ENCODE data around the gene FKRP. TPM values are rescaled to one million over a fixed set of nuclear protein-coding genes. Genes with fewer than 3 reads are reported as not detected.

FKRP gene
- total RNA-seq, 1 donor from 2014 or later: 37.7 TPM

- no peak for DNase-seq (ENCODE audit: extremely low spot score, unreplicated experiment)
- Mint-ChIP-seq H3K27ac (ENCODE audit: unreplicated experiment) (no peak overlapping the region), H3K27me3 (ENCODE audit: unreplicated experiment) (no peaks in the 10 kb centered on the region), H3K4me3 (ENCODE audit: unreplicated experiment) (no peak overlapping the region), H3K36me3 (ENCODE audit: unreplicated experiment) (peaks cover 33% of the 10 kb centered on the region), H3K9me3 (ENCODE audit: unreplicated experiment) (no peaks in the 10 kb centered on the region), H3K4me1 (ENCODE audit: unreplicated experiment) (peaks cover 22% of the 10 kb centered on the region)
- TF ChIP-seq, protein P1, sequence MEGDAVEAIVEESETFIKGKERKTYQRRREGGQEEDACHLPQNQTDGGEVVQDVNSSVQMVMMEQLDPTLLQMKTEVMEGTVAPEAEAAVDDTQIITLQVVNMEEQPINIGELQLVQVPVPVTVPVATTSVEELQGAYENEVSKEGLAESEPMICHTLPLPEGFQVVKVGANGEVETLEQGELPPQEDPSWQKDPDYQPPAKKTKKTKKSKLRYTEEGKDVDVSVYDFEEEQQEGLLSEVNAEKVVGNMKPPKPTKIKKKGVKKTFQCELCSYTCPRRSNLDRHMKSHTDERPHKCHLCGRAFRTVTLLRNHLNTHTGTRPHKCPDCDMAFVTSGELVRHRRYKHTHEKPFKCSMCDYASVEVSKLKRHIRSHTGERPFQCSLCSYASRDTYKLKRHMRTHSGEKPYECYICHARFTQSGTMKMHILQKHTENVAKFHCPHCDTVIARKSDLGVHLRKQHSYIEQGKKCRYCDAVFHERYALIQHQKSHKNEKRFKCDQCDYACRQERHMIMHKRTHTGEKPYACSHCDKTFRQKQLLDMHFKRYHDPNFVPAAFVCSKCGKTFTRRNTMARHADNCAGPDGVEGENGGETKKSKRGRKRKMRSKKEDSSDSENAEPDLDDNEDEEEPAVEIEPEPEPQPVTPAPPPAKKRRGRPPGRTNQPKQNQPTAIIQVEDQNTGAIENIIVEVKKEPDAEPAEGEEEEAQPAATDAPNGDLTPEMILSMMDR (IDR thresholded peaks at IDR 0.05): no peak
Measured at GRCh38 chr19:46726971-46727501, 18.8 kb upstream of the FKRP start.

DNA sequence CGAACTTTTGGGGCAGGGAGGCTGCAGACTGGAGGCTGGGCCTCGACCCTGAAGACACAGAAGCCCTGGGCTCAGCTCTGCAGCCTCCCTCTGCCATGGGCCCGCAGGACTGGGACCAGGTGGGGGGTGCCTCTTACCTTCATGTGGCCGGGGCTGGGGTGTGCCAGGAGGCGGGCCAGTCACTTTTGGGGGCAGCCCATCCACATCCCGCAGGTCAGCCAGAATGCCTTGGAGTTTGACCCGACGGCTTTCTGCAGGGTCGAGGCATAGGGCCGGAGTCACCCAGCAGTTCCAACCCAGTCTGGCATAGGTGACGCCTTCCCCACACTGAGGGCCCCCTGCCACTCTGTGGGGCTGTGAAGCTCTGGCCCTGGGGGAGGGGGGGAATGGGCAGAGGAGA lies 18.1 kb upstream of the FKRP start:
- DNase-seq (ENCODE audit: extremely low spot score, unreplicated experiment): no peak
- Mint-ChIP-seq H3K4me1 (ENCODE audit: unreplicated experiment) (peaks cover 27% of the 10 kb centered on the region), H3K27me3 (ENCODE audit: unreplicated experiment) (no peaks in the 10 kb centered on the region), H3K9me3 (ENCODE audit: unreplicated experiment) (no peaks in the 10 kb centered on the region), H3K36me3 (ENCODE audit: unreplicated experiment) (peaks cover 31% of the 10 kb centered on the region), H3K4me3 (ENCODE audit: unreplicated experiment) (no peak overlapping the region), H3K27ac (ENCODE audit: unreplicated experiment) (no peak overlapping the region)
- TF ChIP-seq, protein P1 (IDR thresholded peaks at IDR 0.05): no peak

GRCh38 chr19:46728208-46728607 lies 17.6 kb upstream of the FKRP start:
- TF ChIP-seq, protein P1 (IDR thresholded peaks at IDR 0.05): no peak
- no peak for DNase-seq (ENCODE audit: extremely low spot score, unreplicated experiment)
- no peak overlapping the region for H3K4me3 Mint-ChIP-seq (ENCODE audit: unreplicated experiment)
- H3K9me3 Mint-ChIP-seq (ENCODE audit: unreplicated experiment): no peaks in the 10 kb centered on the region
- no peaks in the 10 kb centered on the region for H3K27me3 Mint-ChIP-seq (ENCODE audit: unreplicated experiment)
- H3K4me1 Mint-ChIP-seq (ENCODE audit: unreplicated experiment): peaks cover 31% of the 10 kb centered on the region
- H3K27ac Mint-ChIP-seq (ENCODE audit: unreplicated experiment): no peak overlapping the region
- peaks cover 31% of the 10 kb centered on the region for H3K36me3 Mint-ChIP-seq (ENCODE audit: unreplicated experiment)

DNA sequence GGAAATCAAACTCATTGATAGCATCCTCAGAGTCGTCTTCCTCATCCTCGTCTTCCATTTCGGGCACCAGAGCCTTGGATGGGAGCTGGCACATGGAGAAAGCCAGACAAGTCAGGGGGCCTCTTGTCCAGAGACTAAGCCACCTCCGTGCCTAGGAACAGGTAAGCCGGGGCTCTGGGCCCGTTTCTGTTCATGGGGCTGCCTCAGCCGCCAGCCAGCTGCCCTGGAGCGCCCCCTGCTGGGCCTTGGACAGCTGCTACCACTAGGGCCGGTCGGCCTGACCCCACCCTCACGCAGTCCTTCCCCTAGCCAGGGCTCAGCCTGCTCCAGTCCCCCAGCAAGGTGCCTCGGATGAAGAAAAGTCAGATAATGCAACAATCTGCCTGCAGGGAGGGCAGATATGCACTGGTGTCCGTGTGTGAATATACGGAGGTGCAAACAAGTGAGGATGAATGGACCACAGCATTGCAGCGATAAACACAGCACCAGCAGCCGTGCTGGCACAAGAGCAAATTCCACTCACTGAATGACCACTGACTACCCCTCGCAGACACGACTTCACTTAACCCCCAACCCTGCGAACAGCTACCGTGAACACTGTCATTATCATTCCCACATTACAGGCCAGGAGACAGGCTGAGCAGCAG lies 17.0 kb upstream of the FKRP start:
- Mint-ChIP-seq H3K36me3 (ENCODE audit: unreplicated experiment) (peaks cover 31% of the 10 kb centered on the region), H3K4me3 (ENCODE audit: unreplicated experiment) (no peak overlapping the region), H3K27ac (ENCODE audit: unreplicated experiment) (peak overlapping the region; percentile 34), H3K27me3 (ENCODE audit: unreplicated experiment) (no peaks in the 10 kb centered on the region), H3K4me1 (ENCODE audit: unreplicated experiment) (peaks cover 37% of the 10 kb centered on the region), H3K9me3 (ENCODE audit: unreplicated experiment) (no peaks in the 10 kb centered on the region)
- TF ChIP-seq, protein P1 (IDR thresholded peaks at IDR 0.05): peak; percentile 92
- DNase-seq (ENCODE audit: extremely low spot score, unreplicated experiment): no peak

DNA sequence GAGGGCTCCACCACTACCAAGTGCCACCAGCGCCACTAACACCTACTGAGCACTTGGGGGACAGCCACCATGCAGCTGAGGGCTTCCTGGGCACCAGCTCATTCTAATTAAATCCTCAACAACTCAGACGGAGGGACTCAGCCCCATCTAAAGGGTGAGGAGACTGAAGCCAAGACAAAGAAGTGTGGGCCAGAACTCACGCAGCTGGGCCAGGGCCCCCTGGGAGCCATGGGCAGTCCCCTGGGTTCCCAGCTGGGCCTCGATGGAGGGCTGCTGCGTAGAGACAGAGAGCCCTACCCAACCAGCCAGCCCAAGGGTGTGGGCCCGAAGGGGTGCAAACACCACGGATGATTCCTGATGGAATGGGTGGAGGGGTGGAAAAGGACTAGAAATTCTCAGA lies 16.2 kb upstream of the FKRP start:
- peaks cover 29% of the 10 kb centered on the region for H3K36me3 Mint-ChIP-seq (ENCODE audit: unreplicated experiment)
- no peak for DNase-seq (ENCODE audit: extremely low spot score, unreplicated experiment)
- H3K4me3 Mint-ChIP-seq (ENCODE audit: unreplicated experiment): no peak overlapping the region
- H3K4me1 Mint-ChIP-seq (ENCODE audit: unreplicated experiment): peaks cover 40% of the 10 kb centered on the region
- TF ChIP-seq, protein P1 (IDR thresholded peaks at IDR 0.05): no peak
- H3K9me3 Mint-ChIP-seq (ENCODE audit: unreplicated experiment): no peaks in the 10 kb centered on the region
- no peaks in the 10 kb centered on the region for H3K27me3 Mint-ChIP-seq (ENCODE audit: unreplicated experiment)
- H3K27ac Mint-ChIP-seq (ENCODE audit: unreplicated experiment): no peak overlapping the region

All from osteocyte (in vitro differentiated cells).